HL-60 (cell line): ENCODE results near the gene LDLRAD3.

Experiments
- DNase-seq, 2 experiments: peaks; one replicate each; pipeline ENCODE4 v3.0.0-alpha.2; 2010 to 2020; ENCODE audit warnings: low read depth in 1 of 2, low spot score in 1 of 2
- H3K27ac ChIP-seq: fragments of 250-450 bp; sonication (Bioruptor Pico); replicated peaks from 2 replicates; pipeline ENCODE4 v1.5.1; 2020; ENCODE audit warnings: mild to moderate bottlenecking, moderate library complexity
- H3K27me3 ChIP-seq: fragments of 250-450 bp; sonication (Bioruptor Pico); 2 replicates; pipeline ENCODE4 v1.5.1; 2021; ENCODE audit warnings: mild to moderate bottlenecking, moderate library complexity; ENCODE audit not compliant: insufficient read depth, poor library complexity, severe bottlenecking
- H3K4me3 ChIP-seq: replicated peaks from 2 replicates; pipeline ENCODE4 v1.5.1; 2011; ENCODE audit warnings: mild to moderate bottlenecking, control low read depth, low read length; ENCODE audit not compliant: insufficient read depth
- CTCF ChIP-seq: IDR thresholded peaks from one replicate; pipeline ENCODE4 v1.5.1; 2011; ENCODE audit warnings: low read length, control low read depth, inconsistent platforms; ENCODE audit not compliant: insufficient read depth
- GABPA ChIP-seq: IDR thresholded peaks from 2 replicates; pipeline ENCODE4 v1.6.1; 2012; ENCODE audit warnings: low read depth
- POLR2AphosphoS5 ChIP-seq: IDR thresholded peaks from 2 replicates; pipeline ENCODE4 v1.6.1; 2012; ENCODE audit warnings: low read depth
- REST ChIP-seq: IDR thresholded peaks from 2 replicates; pipeline ENCODE4 v1.6.1; 2012; ENCODE audit warnings: low read depth; ENCODE audit not compliant: insufficient replicate concordance
- SPI1 ChIP-seq: IDR thresholded peaks from 2 replicates; pipeline ENCODE4 v1.6.1; 2012; ENCODE audit warnings: low read depth, mild to moderate bottlenecking, borderline replicate concordance

Gene LDLRAD3

GRCh38 chr11:36222831-36223635, 279.2 kb downstream of the LDLRAD3 start:
- Histone ChIP-seq H3K4me3 (no peak overlapping the region), H3K27ac (no peak overlapping the region), H3K27me3 (no peaks in the 10 kb centered on the region)
- TF ChIP-seq REST (no peak), SPI1 (no peak), POLR2AphosphoS5 (no peak), CTCF (no peak), GABPA (no peak)
- DNase-seq, result no peak

GRCh38 chr11:36224209-36224882, 280.5 kb downstream of the LDLRAD3 start:
- Histone ChIP-seq H3K4me3 (no peak overlapping the region), H3K27me3 (no peaks in the 10 kb centered on the region), H3K27ac (no peak overlapping the region)
- no peak for TF ChIP-seq REST
- no peak for TF ChIP-seq SPI1
- TF ChIP-seq POLR2AphosphoS5, result no peak
- no peak for TF ChIP-seq CTCF
- TF ChIP-seq GABPA, result no peak
- DNase-seq, result no peak

GRCh38 chr11:36227044-36227443, 283.2 kb downstream of the LDLRAD3 start:
- no peak for DNase-seq
- H3K4me3 ChIP-seq, result no peak overlapping the region
- TF ChIP-seq SPI1 (no peak), GABPA (no peak), REST (no peak), CTCF (no peak), POLR2AphosphoS5 (no peak)

More at GRCh38 chr11:36227044-36227443, 283.2 kb downstream of the LDLRAD3 start:
- Histone ChIP-seq H3K27me3 (no peaks in the 10 kb centered on the region), H3K27ac (no peak overlapping the region)
